Head of caudate nucleus (tissue), 42 donors: Measurements from ENCODE around the gene PLEKHB1.

Experiments
- DNase-seq, 42 donors: peaks; one replicate each; pipeline versions ENCODE4 v3.0.0 to v3.0.0-alpha.2; 2020 to 2021; ENCODE audit warnings: mixed read lengths in 7 of 42
- intact Hi-C: fragments of 100-400 bp; cut with DNase I; formaldehyde crosslinking; loops from one replicate; pipeline ENCODE4 v1.15.0; 2022

Gene PLEKHB1

GRCh38 chr11:73645972-73646631, at the start of gene PLEKHB1:
Gene PLEKHB1 (plus strand): TSS chr11:73646581. CDS start chr11:73646609, 28 bp downstream.
- DNase-seq: no peak
- intact Hi-C loops: loop anchor here (5.0 kb wide), 1 partner anchor 49 kb away; the partner anchor contains the start of gene FAM168A

GRCh38 chr11:73597336-73597955, 48.9 kb upstream of the PLEKHB1 start:
- intact Hi-C loops: loop anchor here (5.0 to 10.0 kb wide), 4 partner anchors 50 to 193 kb away; partner anchors contain the start of gene PLEKHB1
- DNase-seq: peak in 14 of 42 donors; percentile 3 to 28 (median 16)

- intact Hi-C loops: loop anchor here (5.0 to 10.0 kb wide), 4 partner anchors 49 to 193 kb away; partner anchors contain the start of gene PLEKHB1
- DNase-seq: peak; percentile 90 to 98 (median 96)
Observed at GRCh38 chr11:73597956-73598718, 48.2 kb upstream of the PLEKHB1 start, which contains the start of gene FAM168A. Gene FAM168A (minus strand): TSS chr11:73598112. CDS start chr11:73468474, 129,638 bp downstream.

- no peak for DNase-seq
- intact Hi-C loops: loop anchor here (5.0 to 10.0 kb wide), 4 partner anchors 48 to 194 kb away; partner anchors contain the start of gene PLEKHB1
Observed at GRCh38 chr11:73598719-73599379, 47.5 kb upstream of the PLEKHB1 start.

- DNase-seq: no peak
- intact Hi-C loops: no loop called here
Observed at GRCh38 chr11:73612601-73613140, 33.7 kb upstream of the PLEKHB1 start.

GRCh38 chr11:73614591-73614990, 31.8 kb upstream of the PLEKHB1 start:
- DNase-seq: no peak
- intact Hi-C loops: no loop called here

- intact Hi-C loops: no loop called here
- no peak for DNase-seq
Observed at GRCh38 chr11:73622926-73623593, 23.3 kb upstream of the PLEKHB1 start.

GRCh38 chr11:73623686-73624085, 22.7 kb upstream of the PLEKHB1 start:
- intact Hi-C loops: loop anchor here (2.0 kb wide), 1 partner anchor 37 kb away; no protein-coding TSS in a partner anchor
- DNase-seq: peak in 3 of 42 donors; percentile 10 to 16 (median 13)

GRCh38 chr11:73625696-73626318, 20.6 kb upstream of the PLEKHB1 start:
- intact Hi-C loops: loop anchor here (2.0 kb wide), 1 partner anchor 35 kb away; no protein-coding TSS in a partner anchor
- peak; percentile 69 to 94 (median 87) for DNase-seq

- intact Hi-C loops: no loop called here
- no peak for DNase-seq
Observed at GRCh38 chr11:73629907-73630306, 16.5 kb upstream of the PLEKHB1 start.

- no peak for DNase-seq
- intact Hi-C loops: no loop called here
Observed at GRCh38 chr11:73632996-73633395, 13.4 kb upstream of the PLEKHB1 start.

GRCh38 chr11:73633999-73634398, 12.4 kb upstream of the PLEKHB1 start:
- DNase-seq: no peak
- intact Hi-C loops: no loop called here

- intact Hi-C loops: no loop called here
- DNase-seq: no peak
Observed at GRCh38 chr11:73635721-73636120, 10.7 kb upstream of the PLEKHB1 start.

- no peak for DNase-seq
- intact Hi-C loops: no loop called here
Observed at GRCh38 chr11:73636249-73636648, 10.1 kb upstream of the PLEKHB1 start.

GRCh38 chr11:73637012-73637411, 9.4 kb upstream of the PLEKHB1 start:
- no peak for DNase-seq
- intact Hi-C loops: no loop called here

- intact Hi-C loops: no loop called here
Observed at GRCh38 chr11:73640592-73640991, 5.8 kb upstream of the PLEKHB1 start.

GRCh38 chr11:73641668-73642067, 4.7 kb upstream of the PLEKHB1 start:
- intact Hi-C loops: no loop called here
- DNase-seq: no peak

More at GRCh38 chr11:73640592-73640991, 5.8 kb upstream of the PLEKHB1 start:
- no peak for DNase-seq
